Liver (tissue), 9 donors: Measurements from ENCODE around the gene NPAS2. TPM values are rescaled to one million over a fixed set of nuclear protein-coding genes. Genes with fewer than 3 reads are reported as not detected.

Source experiments
- DNase-seq: peaks from one replicate; pipeline ENCODE4 v3.0.0-alpha.2; 2017; ENCODE audit warnings: low spot score
- H3K27ac ChIP-seq, 2 donors: one replicate each; pipeline ENCODE4 v1.7.0; 2013; ENCODE audit warnings: inconsistent platforms in 2 of 2, low read length in 2 of 2, control low read depth in 1 of 2, low read depth in 1 of 2, mild to moderate bottlenecking in 1 of 2
- H3K27me3 ChIP-seq, 4 donors: one replicate each; pipeline versions ENCODE4 v1.6.1 to v1.7.0; 2013; ENCODE audit warnings: low read length in 3 of 4, inconsistent platforms in 1 of 4, mild to moderate bottlenecking in 1 of 4, moderate library complexity in 1 of 4; ENCODE audit not compliant: control insufficient read depth in 4 of 4, insufficient read depth in 4 of 4
- H3K36me3 ChIP-seq, 4 donors: one replicate each; pipeline versions ENCODE4 v1.6.1 to v1.7.0; 2013; ENCODE audit warnings: low read length in 3 of 4, mild to moderate bottlenecking in 3 of 4, low read depth in 1 of 4, moderate library complexity in 1 of 4; ENCODE audit not compliant: control insufficient read depth in 4 of 4, insufficient read depth in 3 of 4
- H3K4me1 ChIP-seq, 4 donors: one replicate each; pipeline versions ENCODE4 v1.6.1 to v1.7.0; 2013; ENCODE audit warnings: low read length in 3 of 4, mild to moderate bottlenecking in 3 of 4, moderate library complexity in 1 of 4; ENCODE audit not compliant: control insufficient read depth in 4 of 4, insufficient read depth in 4 of 4
- H3K4me3 ChIP-seq, 3 donors: one replicate each; pipeline versions ENCODE4 v1.6.1 to v1.7.0; 2013; ENCODE audit warnings: low read length in 3 of 3, control low read depth in 1 of 3, low read depth in 1 of 3, mild to moderate bottlenecking in 1 of 3
- H3K9ac ChIP-seq, 2 donors: one replicate each; pipeline ENCODE4 v1.7.0; 2013; ENCODE audit warnings: low read length in 2 of 2, mild to moderate bottlenecking in 2 of 2, moderate library complexity in 2 of 2, control low read depth in 1 of 2, low read depth in 1 of 2
- H3K9me3 ChIP-seq, 4 donors: one replicate each; pipeline versions ENCODE4 v1.6.1 to v1.7.0; 2013; ENCODE audit warnings: low read length in 3 of 4; ENCODE audit not compliant: control insufficient read depth in 4 of 4
- CTCF ChIP-seq: fragments of 150-350 bp; IDR thresholded peaks from 2 replicates; pipeline ENCODE4 v1.5.1; 2017; ENCODE audit warnings: improper control_type of control experiment, low read depth, low read length; ENCODE audit not compliant: missing input control
- EGR1 ChIP-seq, 2 donors: IDR thresholded peaks; 2 replicates each; pipeline ENCODE4 v1.6.1; 2016 to 2018; ENCODE audit warnings: antibody characterized with exemption in 2 of 2, low read depth in 2 of 2
- FOXA1 ChIP-seq: IDR thresholded peaks from 2 replicates; pipeline ENCODE4 v1.6.1; 2016; ENCODE audit warnings: antibody characterized with exemption
- FOXA2 ChIP-seq: IDR thresholded peaks from 2 replicates; pipeline ENCODE4 v1.6.1; 2016; ENCODE audit warnings: antibody characterized with exemption
- HNF4A ChIP-seq, 2 donors: conservative IDR thresholded peaks; 2 replicates each; pipeline ENCODE4 v1.6.1; 2016; ENCODE audit warnings: antibody characterized with exemption in 2 of 2, mild to moderate bottlenecking in 2 of 2
- HNF4G ChIP-seq: IDR thresholded peaks from 2 replicates; pipeline ENCODE4 v1.6.1; 2016; ENCODE audit warnings: antibody characterized with exemption
- JUND ChIP-seq, 2 donors: IDR thresholded peaks; 2 replicates each; pipeline ENCODE4 v1.6.1; 2016; ENCODE audit warnings: antibody characterized with exemption in 2 of 2
- MAX ChIP-seq: IDR thresholded peaks from 2 replicates; pipeline ENCODE4 v1.6.1; 2016; ENCODE audit warnings: antibody characterized with exemption
- RAD21 ChIP-seq, 2 donors: IDR thresholded peaks; 2 replicates each; pipeline ENCODE4 v1.6.1; 2016; ENCODE audit warnings: antibody characterized with exemption in 2 of 2, mild to moderate bottlenecking in 2 of 2
- RXRA ChIP-seq, 2 donors: IDR thresholded peaks; 2 replicates each; pipeline ENCODE4 v1.6.1; 2017 to 2018; ENCODE audit warnings: antibody characterized with exemption in 2 of 2, mild to moderate bottlenecking in 1 of 2
- TAF1 ChIP-seq: conservative IDR thresholded peaks from 2 replicates; pipeline ENCODE4 v1.6.1; 2016; ENCODE audit warnings: antibody characterized with exemption, mild to moderate bottlenecking
- WGBS: extraction: QIAGEN DNeasy Blood & Tissue Kit; methylation state at CpG from one replicate; pipeline ENCODE4 v1.1.7; 2013; 5-methylcytosine and 5-hydroxymethylcytosine counted together
- polyA plus RNA-seq, 2 donors: library from polyadenylated mRNA; stranded (reverse) in 1 of 2; unstranded in 1 of 2; fragments of 200-250 nt in 1 of 2; fragments of >200 nt in 1 of 2; fragmentation: Nextera tagmentation in 1 of 2; extraction: Ambion mirVana in 1 of 2; gene quantifications; one replicate each; pipeline versions ENCODE4 v1.2.1 to v1.2.3, GENCODE V29; 2013 to 2015
- total RNA-seq, 2 donors: library from RNA; depleted of rRNA; stranded (reverse); fragments of >200 nt; gene quantifications; one replicate each; pipeline ENCODE4 v1.2.3, GENCODE V29; 2014
- TF ChIP-seq, protein P1 (sequence below): IDR thresholded peaks from 2 replicates; pipeline ENCODE4 v1.6.1; 2016; ENCODE audit warnings: antibody characterized with exemption, mild to moderate bottlenecking
- TF ChIP-seq, protein P2 (sequence below): IDR thresholded peaks from 2 replicates; pipeline ENCODE4 v1.6.1; 2016; ENCODE audit warnings: antibody characterized with exemption
- TF ChIP-seq, protein P3 (sequence below): IDR thresholded peaks from 2 replicates; pipeline ENCODE4 v1.6.1; 2016; ENCODE audit warnings: antibody characterized with exemption
- donor health status: healthy.
- donor health status: healthy.
- donor health status: healthy.
- donor health status: healthy.
- donor health status: healthy.

NPAS2 gene
- total and polyA plus RNA-seq, 4 donors: 0.33 to 24.3 (median 6.6) TPM

GRCh38 chr2:100967716-100968115 lies 147.8 kb downstream of the NPAS2 start:
- 81% methylated on average over 8 of the region's 8 CpGs for WGBS
- H3K36me3 ChIP-seq: peaks cover 0 to 17% (median 9%) of the 10 kb centered on the region in 4 donors
- no peak for DNase-seq

DNA sequence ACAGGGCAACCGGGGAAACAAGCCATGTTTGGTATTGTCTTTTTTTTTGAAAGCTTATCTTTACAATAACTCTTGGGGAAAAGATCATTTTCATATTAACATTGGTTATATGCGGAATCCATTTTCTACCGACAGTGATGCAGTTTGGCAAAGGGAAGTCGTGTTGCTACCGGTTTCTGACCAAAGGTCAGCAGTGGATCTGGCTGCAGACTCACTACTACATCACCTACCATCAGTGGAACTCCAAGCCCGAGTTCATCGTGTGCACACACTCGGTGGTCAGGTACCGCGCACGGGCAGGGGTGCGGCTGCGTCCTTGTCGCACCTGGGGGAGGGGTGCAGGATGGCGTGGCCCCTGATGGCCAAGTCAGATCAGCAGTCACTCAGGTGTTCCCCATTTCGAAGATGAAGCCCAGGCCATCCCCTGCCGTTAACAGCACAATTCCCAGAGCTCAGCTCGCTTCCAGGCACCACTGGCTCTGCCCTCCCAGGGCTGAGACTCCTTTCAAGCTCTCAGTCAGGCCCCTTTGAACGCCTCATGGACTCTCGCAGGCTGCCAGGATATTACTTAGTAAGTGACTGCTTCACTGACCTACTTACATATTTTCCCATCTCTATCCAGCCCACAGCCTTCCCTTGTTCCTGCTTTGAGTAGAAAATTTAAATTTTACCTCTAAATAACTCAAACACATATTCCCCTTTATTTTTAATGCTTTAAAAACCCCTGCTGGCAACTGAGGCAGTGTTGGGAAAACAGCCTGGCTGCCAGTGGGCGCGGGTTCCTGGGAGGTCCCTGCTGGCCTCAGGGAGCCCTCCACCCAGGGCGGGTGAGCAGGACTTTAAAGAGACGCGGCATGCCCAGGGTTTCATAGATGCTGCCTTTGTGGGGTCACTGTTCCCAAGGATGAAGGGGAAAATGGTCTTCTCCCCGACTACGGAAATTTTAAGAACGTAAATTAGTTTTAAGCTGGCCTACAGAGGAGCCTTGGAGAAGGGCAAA lies 148.5 kb downstream of the NPAS2 start:
- Histone ChIP-seq H3K9ac (no peak overlapping the region), H3K27me3 (no peaks in the 10 kb centered on the region), H3K27ac (no peak overlapping the region), H3K4me3 (no peak overlapping the region), H3K9me3 (no peaks in the 10 kb centered on the region), H3K4me1 (no peaks in the 10 kb centered on the region), H3K36me3 (peaks cover 0 to 21% (median 9%) of the 10 kb centered on the region in 4 donors)
- WGBS: 86% methylated on average over 28 of the region's 28 CpGs
- DNase-seq: no peak
- TF ChIP-seq HNF4G (no peak), RXRA (IDR thresholded peaks at IDR 0.05) (no peak), TAF1 (no peak), RAD21 (IDR thresholded peaks at IDR 0.05) (no peak), CTCF (no peak), FOXA1 (no peak), JUND (IDR thresholded peaks at IDR 0.05) (no peak), MAX (no peak)
- TF ChIP-seq, protein P1, sequence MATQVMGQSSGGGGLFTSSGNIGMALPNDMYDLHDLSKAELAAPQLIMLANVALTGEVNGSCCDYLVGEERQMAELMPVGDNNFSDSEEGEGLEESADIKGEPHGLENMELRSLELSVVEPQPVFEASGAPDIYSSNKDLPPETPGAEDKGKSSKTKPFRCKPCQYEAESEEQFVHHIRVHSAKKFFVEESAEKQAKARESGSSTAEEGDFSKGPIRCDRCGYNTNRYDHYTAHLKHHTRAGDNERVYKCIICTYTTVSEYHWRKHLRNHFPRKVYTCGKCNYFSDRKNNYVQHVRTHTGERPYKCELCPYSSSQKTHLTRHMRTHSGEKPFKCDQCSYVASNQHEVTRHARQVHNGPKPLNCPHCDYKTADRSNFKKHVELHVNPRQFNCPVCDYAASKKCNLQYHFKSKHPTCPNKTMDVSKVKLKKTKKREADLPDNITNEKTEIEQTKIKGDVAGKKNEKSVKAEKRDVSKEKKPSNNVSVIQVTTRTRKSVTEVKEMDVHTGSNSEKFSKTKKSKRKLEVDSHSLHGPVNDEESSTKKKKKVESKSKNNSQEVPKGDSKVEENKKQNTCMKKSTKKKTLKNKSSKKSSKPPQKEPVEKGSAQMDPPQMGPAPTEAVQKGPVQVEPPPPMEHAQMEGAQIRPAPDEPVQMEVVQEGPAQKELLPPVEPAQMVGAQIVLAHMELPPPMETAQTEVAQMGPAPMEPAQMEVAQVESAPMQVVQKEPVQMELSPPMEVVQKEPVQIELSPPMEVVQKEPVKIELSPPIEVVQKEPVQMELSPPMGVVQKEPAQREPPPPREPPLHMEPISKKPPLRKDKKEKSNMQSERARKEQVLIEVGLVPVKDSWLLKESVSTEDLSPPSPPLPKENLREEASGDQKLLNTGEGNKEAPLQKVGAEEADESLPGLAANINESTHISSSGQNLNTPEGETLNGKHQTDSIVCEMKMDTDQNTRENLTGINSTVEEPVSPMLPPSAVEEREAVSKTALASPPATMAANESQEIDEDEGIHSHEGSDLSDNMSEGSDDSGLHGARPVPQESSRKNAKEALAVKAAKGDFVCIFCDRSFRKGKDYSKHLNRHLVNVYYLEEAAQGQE: no peak
- TF ChIP-seq, protein P2, sequence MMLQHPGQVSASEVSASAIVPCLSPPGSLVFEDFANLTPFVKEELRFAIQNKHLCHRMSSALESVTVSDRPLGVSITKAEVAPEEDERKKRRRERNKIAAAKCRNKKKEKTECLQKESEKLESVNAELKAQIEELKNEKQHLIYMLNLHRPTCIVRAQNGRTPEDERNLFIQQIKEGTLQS: no peak

More at GRCh38 chr2:100967716-100968115, 147.8 kb downstream of the NPAS2 start:
- Histone ChIP-seq H3K4me1 (no peaks in the 10 kb centered on the region), H3K9ac (no peak overlapping the region), H3K9me3 (no peaks in the 10 kb centered on the region), H3K27me3 (no peaks in the 10 kb centered on the region), H3K4me3 (no peak overlapping the region), H3K27ac (no peak overlapping the region)
- TF ChIP-seq EGR1 (IDR thresholded peaks at IDR 0.05; ENCODE audit: low read depth in 2 of 2) (no peak), FOXA2 (no peak), FOXA1 (no peak), CTCF (no peak), MAX (no peak), HNF4A (conservative IDR thresholded peaks at IDR 0.05) (no peak)
- TF ChIP-seq, protein P2: no peak
- TF ChIP-seq, protein P3, sequence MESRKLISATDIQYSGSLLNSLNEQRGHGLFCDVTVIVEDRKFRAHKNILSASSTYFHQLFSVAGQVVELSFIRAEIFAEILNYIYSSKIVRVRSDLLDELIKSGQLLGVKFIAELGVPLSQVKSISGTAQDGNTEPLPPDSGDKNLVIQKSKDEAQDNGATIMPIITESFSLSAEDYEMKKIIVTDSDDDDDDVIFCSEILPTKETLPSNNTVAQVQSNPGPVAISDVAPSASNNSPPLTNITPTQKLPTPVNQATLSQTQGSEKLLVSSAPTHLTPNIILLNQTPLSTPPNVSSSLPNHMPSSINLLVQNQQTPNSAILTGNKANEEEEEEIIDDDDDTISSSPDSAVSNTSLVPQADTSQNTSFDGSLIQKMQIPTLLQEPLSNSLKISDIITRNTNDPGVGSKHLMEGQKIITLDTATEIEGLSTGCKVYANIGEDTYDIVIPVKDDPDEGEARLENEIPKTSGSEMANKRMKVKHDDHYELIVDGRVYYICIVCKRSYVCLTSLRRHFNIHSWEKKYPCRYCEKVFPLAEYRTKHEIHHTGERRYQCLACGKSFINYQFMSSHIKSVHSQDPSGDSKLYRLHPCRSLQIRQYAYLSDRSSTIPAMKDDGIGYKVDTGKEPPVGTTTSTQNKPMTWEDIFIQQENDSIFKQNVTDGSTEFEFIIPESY: no peak
